Measurements from ENCODE around the gene CLK4.
A peak's percentile ranks its signal among the peaks of the same experiment; 100 is the strongest.

Gene CLK4

GRCh38 chr5:178626484-178627258 is at the start of gene CLK4:
TSS of gene CLK4 (minus strand) at chr5:178627050. CDS start at chr5:178623416, 3,634 bp downstream.
- Histone ChIP-seq H3K27ac (ENCODE audit: low read depth, low read length, poor library complexity, severe bottlenecking) (peak within 1 kb of the TSS; percentile 73), H3K9ac (ENCODE audit: low read length) (peak within 1 kb of the TSS; percentile 94), H2AFZ (ENCODE audit: low read length) (peak within 1 kb of the TSS; percentile 98), H3K4me3 (ENCODE audit: low read depth, low read length, poor library complexity, severe bottlenecking) (peak within 1 kb of the TSS; percentile 93), H3K9me3 (ENCODE audit: low read length) (no peaks in the 10 kb centered on the region), H3K9me2 (ENCODE audit: low read depth, low read length) (no peaks in the 10 kb centered on the region), H3K79me2 (ENCODE audit: insufficient read depth, low read length) (peaks cover 37% of the 10 kb centered on the region), H3F3A (ENCODE audit: insufficient read depth, low read length) (no peaks in the 10 kb centered on the region), H3K27me3 (ENCODE audit: insufficient read depth, low read length) (no peaks in the 10 kb centered on the region), H3K4me1 (ENCODE audit: insufficient read depth, low read length, severe bottlenecking) (peaks cover 20% of the 10 kb centered on the region), H3K36me3 (ENCODE audit: insufficient read depth, low read length) (peaks cover 15% of the 10 kb centered on the region), H4K20me1 (ENCODE audit: insufficient read depth, low read length) (no peaks in the 10 kb centered on the region), H3K4me2 (ENCODE audit: low read length) (peak within 1 kb of the TSS; percentile 93)
- TF ChIP-seq EZH2 (IDR thresholded peaks at IDR 0.05; ENCODE audit: borderline replicate concordance, low read length), result no peak
- no peak for TF ChIP-seq CTCF (IDR thresholded peaks at IDR 0.05; ENCODE audit: low read length)

DNA sequence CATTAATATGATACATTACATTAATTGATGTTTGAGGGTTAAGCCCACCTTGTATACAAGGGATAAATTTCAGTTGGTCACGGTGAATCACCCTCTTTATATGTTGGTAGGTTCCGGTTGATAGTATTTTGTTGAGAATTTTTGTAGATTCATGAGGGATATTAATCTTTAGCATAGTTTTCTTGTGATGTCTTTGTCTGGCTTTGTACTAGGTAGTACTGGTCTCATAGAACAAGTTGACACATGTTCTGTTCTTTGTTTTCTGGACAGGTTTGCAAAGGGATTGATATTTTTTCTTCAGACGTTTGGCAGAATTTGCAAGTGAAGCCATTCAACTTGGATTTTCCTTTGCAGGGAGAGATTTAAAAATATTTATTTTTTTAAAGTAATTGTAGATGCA is 49.1 kb upstream of the CLK4 start:
- no peaks in the 10 kb centered on the region for H3K9me2 ChIP-seq (ENCODE audit: low read depth, low read length)
- no peaks in the 10 kb centered on the region for H3K27me3 ChIP-seq (ENCODE audit: insufficient read depth, low read length)
- no peak for TF ChIP-seq EZH2 (IDR thresholded peaks at IDR 0.05; ENCODE audit: borderline replicate concordance, low read length)
- no peak for TF ChIP-seq CTCF (IDR thresholded peaks at IDR 0.05; ENCODE audit: low read length)
- H3K36me3 ChIP-seq (ENCODE audit: insufficient read depth, low read length), result no peaks in the 10 kb centered on the region
- no peak overlapping the region for H3K27ac ChIP-seq (ENCODE audit: low read depth, low read length, poor library complexity, severe bottlenecking)
- no peaks in the 10 kb centered on the region; the same call in 1 of the 2 replicates for H3K9me3 ChIP-seq (ENCODE audit: low read length)
- no peaks in the 10 kb centered on the region for H3K4me1 ChIP-seq (ENCODE audit: insufficient read depth, low read length, severe bottlenecking)
- no peaks in the 10 kb centered on the region for H4K20me1 ChIP-seq (ENCODE audit: insufficient read depth, low read length)
- H3K9ac ChIP-seq (ENCODE audit: low read length), result no peak overlapping the region
- H3K79me2 ChIP-seq (ENCODE audit: insufficient read depth, low read length), result no peaks in the 10 kb centered on the region
- H2AFZ ChIP-seq (ENCODE audit: low read length), result no peak overlapping the region
- no peak overlapping the region for H3K4me3 ChIP-seq (ENCODE audit: low read depth, low read length, poor library complexity, severe bottlenecking)
- H3K4me2 ChIP-seq (ENCODE audit: low read length), result no peak overlapping the region
- no peaks in the 10 kb centered on the region for H3F3A ChIP-seq (ENCODE audit: insufficient read depth, low read length)

DNA sequence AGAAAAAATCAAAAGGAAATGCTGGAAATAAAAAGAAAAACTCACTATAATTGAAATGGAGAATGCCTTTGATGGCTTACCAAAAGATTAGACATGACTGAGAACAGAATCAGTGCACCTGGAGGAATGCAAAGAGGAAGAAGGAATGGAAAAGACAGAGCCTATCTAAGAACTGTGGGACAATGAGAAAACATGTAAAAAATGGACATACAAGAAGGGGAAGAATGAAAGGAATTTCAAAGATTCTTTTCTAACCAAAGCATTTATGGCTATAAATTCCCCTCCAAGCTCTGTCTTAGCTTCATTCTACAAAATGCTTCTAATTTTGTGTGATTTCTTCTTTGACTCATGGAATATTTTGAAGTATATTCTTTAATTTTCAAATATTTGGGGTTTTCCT is 47.5 kb upstream of the CLK4 start:
- TF ChIP-seq CTCF (IDR thresholded peaks at IDR 0.05; ENCODE audit: low read length), result no peak
- no peak for TF ChIP-seq EZH2 (IDR thresholded peaks at IDR 0.05; ENCODE audit: borderline replicate concordance, low read length)

More for the DNA sequence above, 47.5 kb upstream of the CLK4 start:
- H3K27ac ChIP-seq (ENCODE audit: low read depth, low read length, poor library complexity, severe bottlenecking), result no peak overlapping the region
- H3K27me3 ChIP-seq (ENCODE audit: insufficient read depth, low read length), result no peaks in the 10 kb centered on the region
- H4K20me1 ChIP-seq (ENCODE audit: insufficient read depth, low read length), result no peaks in the 10 kb centered on the region
- no peaks in the 10 kb centered on the region for H3K36me3 ChIP-seq (ENCODE audit: insufficient read depth, low read length)
- no peaks in the 10 kb centered on the region for H3K79me2 ChIP-seq (ENCODE audit: insufficient read depth, low read length)
- no peak overlapping the region for H3K9ac ChIP-seq (ENCODE audit: low read length)
- no peaks in the 10 kb centered on the region for H3K9me2 ChIP-seq (ENCODE audit: low read depth, low read length)
- H3K9me3 ChIP-seq (ENCODE audit: low read length), result no peaks in the 10 kb centered on the region; the same call in 1 of the 2 replicates
- no peaks in the 10 kb centered on the region for H3K4me1 ChIP-seq (ENCODE audit: insufficient read depth, low read length, severe bottlenecking)
- H3K4me3 ChIP-seq (ENCODE audit: low read depth, low read length, poor library complexity, severe bottlenecking), result no peak overlapping the region
- H3F3A ChIP-seq (ENCODE audit: insufficient read depth, low read length), result no peaks in the 10 kb centered on the region
- H3K4me2 ChIP-seq (ENCODE audit: low read length), result no peak overlapping the region
- no peak overlapping the region for H2AFZ ChIP-seq (ENCODE audit: low read length)
